ENCODE data around the gene INSL4. TPM values are rescaled to one million over a fixed set of nuclear protein-coding genes. Genes with fewer than 3 reads are reported as not detected.
A peak's percentile ranks its signal among the peaks of the same experiment; 100 is the strongest.

INSL4 gene
- total RNA-seq: not detected
- long read RNA-seq: 0 reads

GRCh38 chr9:5231212-5231611 lies at the start of gene INSL4:
Gene INSL4, plus strand, starts transcription at chr9:5231419. Its CDS starts 105 bp downstream, at chr9:5231524.
- intact Hi-C loops (cut with DNase I): no loop called here
- H3K36me3 ChIP-seq: no peaks in the 10 kb centered on the region
- no peaks in the 10 kb centered on the region for H3K27me3 ChIP-seq
- DNase-seq (no peak), ATAC-seq (no peak)
- no peak within 1 kb of the TSS for H3K27ac ChIP-seq
- TF ChIP-seq CTCF (IDR thresholded peaks at IDR 0.05): no peak
- H3K4me1 ChIP-seq: no peaks in the 10 kb centered on the region
- no peak within 1 kb of the TSS for H3K4me3 ChIP-seq
- H3K9me3 ChIP-seq: no peaks in the 10 kb centered on the region

GRCh38 chr9:5184776-5185175 lies 46.4 kb upstream of the INSL4 start:
- no peak for ATAC-seq
- intact Hi-C loops (cut with DNase I): loop anchor here (10.0 kb wide), 1 partner anchor 410 kb away; no protein-coding TSS in a partner anchor
- Histone ChIP-seq H3K36me3 (no peaks in the 10 kb centered on the region), H3K4me3 (no peak overlapping the region), H3K4me1 (no peaks in the 10 kb centered on the region), H3K9me3 (no peaks in the 10 kb centered on the region), H3K27me3 (no peaks in the 10 kb centered on the region), H3K27ac (no peak overlapping the region)
- no peak for TF ChIP-seq CTCF (IDR thresholded peaks at IDR 0.05)
- DNase-seq: no peak

- intact Hi-C loops (cut with DNase I): loop anchor here (10.0 kb wide), 1 partner anchor 409 kb away; no protein-coding TSS in a partner anchor
- H3K4me3 ChIP-seq: no peak within 1 kb of the TSS
- no peak within 1 kb of the TSS for H3K27ac ChIP-seq
- no peaks in the 10 kb centered on the region for H3K36me3 ChIP-seq
- H3K4me1 ChIP-seq: no peaks in the 10 kb centered on the region
- DNase-seq: no peak
- no peak for TF ChIP-seq CTCF (IDR thresholded peaks at IDR 0.05)
- H3K9me3 ChIP-seq: no peaks in the 10 kb centered on the region
- no peaks in the 10 kb centered on the region for H3K27me3 ChIP-seq
- ATAC-seq: peak; percentile 20
These were observed 45.9 kb upstream of the INSL4 start, which contains the start of gene INSL6 for GRCh38 chr9:5185220-5185840. Gene INSL6, minus strand, starts transcription at chr9:5185639. Its CDS starts 37 bp downstream, at chr9:5185602.

- ATAC-seq (peak; percentile 93), DNase-seq (no peak)
- Histone ChIP-seq H3K4me3 (no peak overlapping the region), H3K9me3 (no peaks in the 10 kb centered on the region), H3K27me3 (no peaks in the 10 kb centered on the region), H3K36me3 (no peaks in the 10 kb centered on the region), H3K4me1 (no peaks in the 10 kb centered on the region), H3K27ac (no peak overlapping the region)
- intact Hi-C loops (cut with DNase I): loop anchor here (10.0 kb wide), 1 partner anchor 408 kb away; no protein-coding TSS in a partner anchor
- TF ChIP-seq CTCF (IDR thresholded peaks at IDR 0.05): peak; percentile 76
These were observed 44.6 kb upstream of the INSL4 start for GRCh38 chr9:5186416-5187169.

- intact Hi-C loops (cut with DNase I): loop anchor here (10.0 kb wide), 1 partner anchor 406 kb away; no protein-coding TSS in a partner anchor
- DNase-seq (no peak), ATAC-seq (no peak)
- no peak for TF ChIP-seq CTCF (IDR thresholded peaks at IDR 0.05)
- Histone ChIP-seq H3K9me3 (no peaks in the 10 kb centered on the region), H3K27ac (no peak overlapping the region), H3K4me1 (no peaks in the 10 kb centered on the region), H3K36me3 (no peaks in the 10 kb centered on the region), H3K4me3 (no peak overlapping the region), H3K27me3 (no peaks in the 10 kb centered on the region)
These were observed 42.9 kb upstream of the INSL4 start for GRCh38 chr9:5188060-5188984.

Data from upper lobe of right lung (tissue), 1 donor.